HG03457 (cell line): ENCODE results near the gene SDK1.

Experiments used
- ATAC-seq: cut with Tn5 transposase; IDR thresholded peaks from one replicate; pipeline ENCODE4 v1.9.1; 2021; ENCODE audit warnings: moderate number of reproducible peaks; ENCODE audit not compliant: unreplicated experiment

Gene SDK1

DNA sequence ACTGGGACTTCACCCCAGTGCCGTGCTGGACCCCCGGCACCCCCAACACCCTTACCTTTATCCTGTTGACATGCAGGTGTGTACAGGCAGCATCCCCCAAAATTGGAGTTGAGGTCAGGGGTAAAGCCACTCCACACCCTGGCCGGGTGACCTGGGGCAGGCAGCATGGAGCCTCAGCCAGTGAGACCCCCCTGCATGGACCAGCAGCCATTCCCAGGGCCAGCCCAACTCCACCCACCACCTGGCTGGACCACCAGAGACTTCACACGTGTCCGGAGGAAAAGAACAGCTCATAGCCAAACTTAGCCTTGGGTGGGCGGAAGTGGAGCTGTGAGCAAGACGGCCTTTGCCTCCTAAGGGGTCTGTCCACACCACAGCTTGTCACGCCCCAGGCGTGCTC, 968.0 kb downstream of the SDK1 start:
- no peak for ATAC-seq

DNA sequence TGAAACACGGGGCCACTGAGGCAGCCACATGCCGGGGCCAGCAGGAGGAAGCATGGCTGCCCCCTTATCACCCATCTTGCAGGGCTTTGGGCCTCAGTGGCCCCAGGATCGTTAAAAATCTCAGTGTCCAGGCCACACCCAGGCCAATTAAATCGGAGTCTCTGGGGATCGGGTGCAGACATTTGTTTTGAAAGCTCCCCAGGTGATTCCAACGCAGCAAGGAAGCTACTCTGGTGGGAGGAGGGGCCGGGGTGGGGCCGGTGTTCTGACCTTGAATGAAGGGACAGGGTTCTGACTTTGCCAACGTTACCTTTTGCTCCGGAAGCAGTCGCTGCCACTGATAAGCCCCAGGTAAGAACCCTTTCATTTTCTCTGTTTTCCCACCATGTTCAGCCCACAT, 968.7 kb downstream of the SDK1 start:
- no peak for ATAC-seq

DNA sequence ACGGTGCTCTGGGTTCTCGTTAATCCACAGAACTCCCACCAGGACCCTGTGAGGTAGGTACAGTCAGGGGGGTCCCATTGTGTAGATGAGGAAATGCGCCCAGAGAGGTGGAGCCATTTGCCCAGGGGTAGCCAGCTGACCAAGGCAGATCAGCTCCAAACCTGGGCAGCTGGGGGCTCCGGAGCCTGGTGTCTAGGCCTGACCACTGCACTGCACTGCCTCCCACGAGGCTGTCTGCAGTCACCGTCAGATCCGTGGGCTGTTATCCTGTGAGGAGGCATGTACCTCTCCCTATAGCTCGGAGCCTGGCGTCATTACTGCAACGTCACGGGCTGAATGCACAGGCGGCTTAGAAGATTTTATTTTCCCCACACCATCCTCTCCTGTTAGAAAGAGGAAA, 969.2 kb downstream of the SDK1 start:
- no peak for ATAC-seq

DNA sequence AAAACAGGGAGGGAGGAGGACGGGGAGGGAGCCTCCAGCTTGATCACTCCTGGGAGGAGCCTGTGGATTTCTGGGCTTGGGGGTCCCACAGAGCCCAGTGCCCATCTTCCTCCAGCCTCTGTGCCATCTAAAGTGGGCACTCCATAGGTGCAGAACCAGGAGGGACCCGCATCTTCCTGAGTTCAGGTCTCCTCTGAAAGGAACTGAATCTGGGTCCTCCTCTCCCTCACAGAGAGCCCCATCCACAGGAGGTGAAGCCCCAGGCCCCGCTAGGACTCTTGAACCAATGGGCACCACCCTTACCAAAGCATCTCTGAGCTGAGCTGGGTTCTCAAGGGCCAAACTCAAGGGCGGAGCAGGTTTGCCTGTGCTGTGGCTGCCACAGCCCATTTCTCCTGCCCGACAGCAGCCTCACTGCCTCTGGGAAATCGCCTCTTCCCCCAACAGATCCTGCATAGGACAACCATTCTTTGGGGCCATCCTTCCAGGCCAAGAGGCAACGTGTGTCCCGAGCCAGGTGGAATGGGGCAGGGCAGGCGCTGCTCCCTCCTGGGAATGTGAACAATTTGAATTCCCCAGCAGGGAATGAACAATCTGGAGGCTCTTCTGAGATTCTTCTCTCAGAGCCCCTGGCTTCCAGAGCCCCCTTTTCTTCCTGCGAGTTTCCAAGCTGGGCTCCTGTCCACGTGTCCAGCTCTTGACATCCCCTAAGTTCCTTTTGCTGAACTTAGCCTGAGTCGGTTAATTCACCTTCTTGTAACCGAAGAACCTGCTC, 970.1 kb downstream of the SDK1 start:
- ATAC-seq: no peak

DNA sequence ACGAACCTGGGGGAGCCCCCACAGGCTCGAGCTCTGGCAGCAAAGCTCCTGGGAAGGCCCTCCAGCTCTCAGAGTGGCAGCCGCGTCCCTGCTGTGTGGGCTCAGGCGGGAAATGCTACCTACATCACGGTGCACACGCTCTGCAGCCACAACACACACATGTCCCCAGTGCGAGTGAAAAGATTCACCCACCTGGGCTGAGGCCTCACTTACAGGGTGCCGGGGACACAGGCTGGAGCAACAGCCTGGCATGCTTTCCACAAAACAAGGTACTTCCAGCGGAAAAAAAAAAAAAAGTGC, 970.6 kb downstream of the SDK1 start:
- no peak for ATAC-seq

DNA sequence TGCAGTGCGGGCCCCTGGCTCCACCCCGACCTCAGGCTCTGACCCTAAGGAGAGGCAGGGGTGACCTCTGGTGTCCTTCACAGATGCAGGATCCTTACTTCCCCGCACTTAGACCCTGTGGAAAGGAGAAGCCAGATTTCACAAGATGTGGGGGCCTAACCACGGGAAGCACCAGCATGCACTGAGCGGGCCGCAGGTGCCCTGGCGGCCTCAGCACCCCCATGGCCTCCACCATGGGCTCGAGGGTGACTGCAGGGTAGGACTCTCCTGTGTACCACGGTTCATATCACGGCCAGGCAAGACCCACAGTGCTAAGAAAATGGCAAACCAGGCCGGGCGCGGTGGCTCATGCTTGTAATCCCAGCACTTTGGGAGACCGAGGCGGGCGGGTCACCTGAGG, 971.1 kb downstream of the SDK1 start:
- ATAC-seq: no peak

DNA sequence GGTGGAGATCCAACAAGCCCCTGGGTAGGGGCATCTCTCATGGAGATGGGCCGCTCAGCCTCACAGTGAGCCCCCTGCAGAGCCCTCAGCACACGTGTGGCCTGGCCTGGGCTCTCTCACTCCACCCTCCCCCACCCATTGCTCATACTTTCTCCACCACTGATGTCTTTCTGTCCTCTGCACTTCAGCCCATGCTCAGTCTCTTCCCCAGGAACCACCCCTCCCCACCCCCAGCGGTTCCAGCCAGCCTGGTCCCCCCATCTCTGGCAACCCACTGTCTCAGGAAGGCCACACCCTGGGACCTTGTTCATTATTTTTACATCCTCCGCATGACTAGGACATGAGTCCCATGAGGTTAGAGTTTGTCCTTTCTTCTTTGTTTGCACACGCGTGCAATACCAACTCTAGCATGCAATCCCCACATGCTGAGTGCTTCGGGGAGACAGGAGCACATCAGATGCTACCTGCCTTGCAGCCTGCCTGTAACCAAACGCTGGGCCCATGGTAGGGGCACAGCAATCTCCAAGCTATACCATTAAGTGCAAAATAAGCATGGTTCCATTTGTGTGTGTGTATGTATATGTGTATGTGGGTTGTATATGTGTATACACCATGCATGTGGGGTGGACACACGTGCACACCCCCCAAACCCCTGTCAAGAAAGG, 972.6 kb downstream of the SDK1 start:
- no peak for ATAC-seq

DNA sequence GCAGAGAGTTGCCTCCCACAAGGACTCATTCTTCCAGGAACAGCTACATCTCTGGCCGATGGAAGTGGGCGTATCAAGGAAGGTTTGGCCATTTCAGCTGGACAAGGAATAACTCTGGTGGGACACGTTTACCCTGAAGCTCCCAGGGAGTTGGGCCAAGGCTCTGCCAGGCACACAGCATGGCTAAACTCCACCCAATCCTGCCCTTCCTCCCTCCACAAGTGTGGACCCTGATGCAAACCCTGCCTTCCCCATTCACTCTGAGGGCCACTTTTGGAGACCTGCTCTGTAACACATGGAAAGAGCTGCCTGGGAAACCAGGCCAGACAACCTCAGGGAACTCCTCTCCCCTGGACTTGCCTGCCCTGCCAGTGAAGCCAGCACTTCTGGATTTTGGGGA, 973.2 kb downstream of the SDK1 start:
- no peak for ATAC-seq

DNA sequence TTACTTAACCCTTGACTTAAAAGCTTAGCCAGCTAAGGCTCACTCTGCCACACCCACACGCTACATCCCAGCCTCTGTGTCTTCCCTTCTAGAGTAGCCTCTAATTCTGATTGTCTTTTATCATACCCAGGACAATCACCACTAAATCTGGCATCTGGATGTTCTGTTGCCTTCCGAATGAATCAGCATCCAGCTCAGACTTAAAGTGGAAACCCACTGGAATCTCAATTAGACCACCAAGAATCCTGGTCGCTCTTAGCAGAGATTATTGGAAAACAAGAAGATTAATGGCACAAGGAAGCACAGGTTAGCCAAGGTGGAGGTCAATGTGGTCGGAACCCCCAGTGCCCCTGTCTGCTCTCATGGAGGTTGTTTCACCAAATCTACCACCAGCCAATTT, 976.9 kb downstream of the SDK1 start:
- no peak for ATAC-seq

DNA sequence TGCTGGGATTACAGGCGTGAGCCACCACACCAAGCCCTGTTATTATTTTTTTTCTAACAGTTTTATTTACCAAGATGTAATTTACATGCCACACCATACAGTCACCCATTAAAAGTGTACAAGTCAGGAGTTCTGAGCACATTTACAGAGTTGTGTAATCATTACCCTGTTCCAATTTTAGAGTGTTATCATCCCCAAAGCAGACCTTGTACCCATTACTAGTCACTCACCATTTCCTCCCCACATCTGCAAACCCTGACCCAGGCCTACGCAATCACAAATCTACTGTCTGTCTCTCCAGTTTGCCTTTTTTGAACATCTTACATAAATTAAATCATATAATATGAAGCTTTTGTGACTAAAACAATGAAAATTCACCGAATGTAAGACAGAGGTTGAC, 978.2 kb downstream of the SDK1 start:
- ATAC-seq: no peak

DNA sequence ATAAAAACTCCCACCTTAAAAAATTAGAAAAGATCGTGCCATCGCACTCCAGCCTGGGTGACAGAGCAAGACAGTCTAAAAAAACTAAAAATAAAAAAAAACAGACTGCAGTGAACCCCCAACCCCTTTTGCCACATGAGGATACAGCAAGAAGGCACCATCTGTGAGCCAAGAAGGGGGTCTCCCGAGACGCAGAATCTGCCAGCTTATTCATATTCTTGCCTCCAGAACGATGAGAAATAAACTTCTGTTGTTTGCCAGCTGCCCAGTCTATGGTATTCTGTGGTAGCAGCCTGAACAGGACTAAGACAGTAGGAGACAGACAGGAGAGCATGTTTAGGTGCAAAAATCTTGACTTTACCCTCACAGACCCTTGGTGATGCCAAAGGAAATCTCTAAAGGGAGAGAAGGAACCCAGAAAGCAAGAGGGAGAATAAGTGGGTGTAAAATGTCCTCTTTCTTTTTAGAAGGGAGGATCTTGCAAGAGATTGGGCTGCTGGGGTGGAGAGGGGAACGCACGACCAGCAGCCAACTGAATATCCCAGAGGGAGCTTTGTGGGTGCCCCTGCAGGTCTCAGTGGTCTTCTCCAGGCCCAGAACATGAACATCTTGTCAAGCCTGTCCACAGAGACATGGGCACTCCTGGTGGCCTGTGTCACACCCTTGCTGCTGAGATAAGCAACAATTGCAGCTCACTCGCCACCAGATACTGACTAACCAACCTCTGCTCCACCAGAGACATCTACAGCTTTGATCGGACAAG, 980.4 kb downstream of the SDK1 start:
- ATAC-seq: no peak

DNA sequence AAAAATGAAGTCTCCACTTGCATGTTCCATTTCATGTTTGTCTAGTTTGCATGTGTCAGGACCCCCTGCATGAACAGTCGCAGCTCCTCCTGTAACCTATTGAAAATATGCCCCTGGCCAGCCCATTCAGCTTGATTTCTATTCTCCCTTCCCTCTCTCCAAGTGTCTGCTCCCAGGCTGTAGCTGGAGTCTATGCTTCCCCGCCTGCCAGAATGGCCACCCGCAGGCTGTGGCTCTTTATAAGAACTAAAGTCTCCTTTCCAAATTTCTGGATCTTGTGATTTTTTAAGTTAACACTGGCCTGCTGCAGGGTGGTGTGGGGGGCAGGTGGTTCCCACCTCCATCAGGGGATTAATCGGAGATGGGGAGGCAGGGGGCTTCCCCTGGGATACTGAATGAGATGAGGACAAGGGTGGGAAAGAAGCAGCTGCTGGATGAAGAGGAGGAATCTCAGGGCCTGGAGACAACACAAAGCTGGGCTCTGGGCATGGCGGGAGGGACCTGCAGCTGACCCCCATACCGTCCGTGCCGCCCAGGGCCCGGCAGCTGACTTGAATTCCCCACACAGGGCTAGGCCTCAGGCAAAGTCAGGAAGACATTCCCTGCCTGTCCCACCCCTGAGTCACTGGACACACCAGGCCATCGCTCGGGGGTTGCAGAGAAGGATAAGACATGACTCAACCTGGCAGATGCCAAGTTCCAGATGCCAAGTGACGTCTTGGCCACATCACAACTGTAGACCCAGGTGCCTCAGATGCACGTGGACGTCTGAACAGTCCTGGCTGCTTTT, 981.6 kb downstream of the SDK1 start:
- ATAC-seq: no peak

DNA sequence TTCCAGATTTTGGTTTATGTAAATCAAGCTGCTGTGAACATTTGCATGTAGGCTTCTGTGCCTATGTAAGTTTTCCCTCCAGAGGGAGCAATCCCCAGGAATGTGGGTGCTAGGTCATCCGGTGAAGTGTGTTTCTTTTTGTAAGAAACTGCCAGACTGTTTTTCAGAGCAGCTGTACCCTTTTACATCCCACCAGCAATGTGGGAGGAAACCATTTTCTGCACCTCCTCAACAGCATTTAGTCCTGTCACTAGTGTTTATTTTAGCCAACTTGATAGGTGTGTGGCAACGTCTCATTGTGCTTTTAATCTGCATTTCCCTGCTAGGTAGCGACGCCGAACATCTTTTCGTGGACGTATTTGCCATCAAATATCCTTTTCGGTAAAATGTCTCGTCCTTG, 985.3 kb downstream of the SDK1 start:
- no peak for ATAC-seq

DNA sequence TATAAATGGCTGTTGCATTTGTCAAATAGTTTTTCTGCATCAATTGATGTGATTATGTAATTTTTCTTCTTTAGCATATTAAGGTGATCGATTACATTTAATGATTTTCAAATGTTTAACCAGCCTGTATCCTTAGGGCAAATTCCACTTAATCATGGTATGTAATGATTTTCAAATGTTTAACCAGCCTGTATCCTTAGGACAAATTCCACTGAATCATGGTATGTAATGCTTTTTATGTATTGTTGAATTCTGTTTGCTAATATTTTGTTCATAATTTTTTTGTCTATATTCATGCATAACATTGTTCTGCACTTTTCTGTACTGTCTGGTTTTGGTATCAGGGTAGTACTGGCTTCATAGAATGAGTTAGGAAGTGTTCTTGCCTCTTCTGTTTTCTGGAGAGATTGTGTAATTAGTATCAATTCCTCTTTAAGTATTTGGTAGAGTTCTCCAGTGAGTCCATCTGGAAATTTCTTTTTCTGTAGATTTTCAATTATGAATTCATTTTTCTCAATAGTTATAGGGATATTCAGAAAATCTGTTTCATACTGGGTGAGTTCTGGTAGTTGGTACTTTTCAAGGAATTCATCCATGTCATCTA, 987.8 kb downstream of the SDK1 start:
- no peak for ATAC-seq

DNA sequence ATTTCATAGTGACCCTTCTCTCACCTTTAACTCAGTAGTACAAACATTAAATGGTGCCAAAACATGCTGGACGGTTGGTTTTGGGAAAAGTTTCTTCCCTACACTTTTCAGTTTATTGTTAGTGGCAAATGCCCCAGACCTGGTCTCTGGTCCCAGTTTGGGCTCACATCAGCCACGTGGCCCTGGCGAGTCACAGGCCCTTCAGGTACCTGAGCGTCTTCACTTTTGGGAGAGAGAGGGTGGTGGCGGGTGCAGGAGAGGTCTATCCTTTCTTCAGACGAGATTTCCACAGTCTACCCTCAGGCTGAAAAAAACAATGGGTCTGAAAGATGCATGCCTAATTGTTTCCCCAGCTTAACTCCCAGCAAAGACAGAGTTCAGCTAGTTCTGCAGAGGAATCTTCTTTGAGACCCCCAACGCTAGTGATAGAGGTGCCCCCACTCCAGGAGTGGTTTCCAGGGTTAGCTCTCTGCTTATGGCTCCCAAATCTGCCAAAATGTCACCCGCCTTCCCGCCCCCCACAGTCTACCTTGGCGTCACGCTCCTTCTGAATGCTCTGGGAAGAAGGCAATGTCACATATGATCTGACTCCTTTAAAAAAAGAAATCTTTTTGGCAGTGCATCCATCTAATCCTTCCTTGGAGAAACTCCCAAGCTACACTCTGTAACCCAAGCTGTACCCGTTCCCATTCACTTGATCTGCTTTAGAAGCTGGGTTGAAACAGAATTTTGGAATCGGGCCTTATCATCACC, 996.3 kb downstream of the SDK1 start:
- no peak for ATAC-seq

DNA sequence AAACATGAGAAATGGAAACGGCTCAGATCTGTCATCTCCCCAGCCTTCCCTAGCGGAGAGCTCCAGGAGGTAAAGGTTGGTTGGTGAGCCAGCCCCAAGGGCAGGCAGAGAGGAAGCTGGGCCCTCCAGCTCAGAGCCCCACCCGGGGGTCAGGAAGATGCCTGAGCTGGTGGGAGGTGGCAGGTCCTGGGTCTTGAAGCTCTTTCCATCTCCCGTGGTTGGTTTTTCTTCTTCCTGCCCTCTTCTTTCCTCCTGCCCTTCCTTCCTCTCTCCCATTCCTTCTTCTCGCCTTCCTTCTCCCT, 996.8 kb downstream of the SDK1 start:
- no peak for ATAC-seq

DNA sequence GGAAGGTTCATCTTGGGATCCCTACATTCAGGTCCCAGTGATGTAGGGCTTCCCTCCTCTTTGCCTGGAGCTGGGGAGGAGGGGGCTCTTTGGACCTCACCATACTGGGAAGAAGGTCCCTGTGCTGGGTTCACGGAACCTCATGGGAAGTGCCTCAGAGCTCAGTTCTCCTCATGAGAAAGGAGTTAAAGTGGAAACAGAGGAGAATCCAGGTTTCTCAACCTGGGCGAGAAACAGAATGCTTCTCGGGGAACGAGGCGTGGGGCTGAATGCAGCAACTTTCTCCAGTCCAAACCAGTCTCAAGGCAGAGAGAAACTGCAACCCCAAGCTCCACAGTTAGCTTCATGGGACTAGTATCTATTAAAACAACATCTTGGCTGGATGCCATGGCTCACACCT, 998.4 kb downstream of the SDK1 start:
- no peak for ATAC-seq

DNA sequence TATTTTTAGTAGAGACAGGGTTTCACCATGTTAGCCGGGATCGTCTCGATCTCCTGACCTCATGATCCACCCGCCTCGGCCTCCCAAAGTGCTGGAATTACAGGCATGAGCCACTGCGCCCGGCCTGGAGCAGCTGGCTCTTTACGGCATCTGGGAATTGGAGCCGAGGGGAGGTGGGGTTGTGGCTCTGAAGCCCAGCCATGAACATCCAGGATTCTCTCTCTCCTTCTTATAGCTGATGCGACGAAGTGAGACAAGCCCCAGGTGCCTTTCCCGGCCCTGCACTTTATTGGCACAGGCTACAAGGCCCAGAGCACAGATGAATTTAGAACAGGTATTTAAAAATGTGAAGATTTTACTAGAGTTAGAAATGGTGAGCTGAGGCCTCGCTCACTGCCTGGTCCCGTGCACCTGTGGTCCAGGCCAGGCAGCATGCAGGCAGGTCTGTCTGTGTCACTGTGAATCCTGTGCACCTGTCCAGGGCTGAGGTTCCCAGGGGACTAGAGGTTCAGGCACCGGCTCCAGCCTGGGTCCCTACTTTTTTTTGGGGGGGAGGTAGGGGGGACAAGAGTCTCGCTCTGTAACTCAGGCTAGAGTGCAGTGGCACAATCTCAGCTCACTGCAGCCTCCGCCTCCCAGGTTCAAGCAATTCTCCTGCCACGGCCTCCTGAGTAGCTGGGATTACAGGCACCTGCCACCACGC, 1001.3 kb downstream of the SDK1 start:
- no peak for ATAC-seq

DNA sequence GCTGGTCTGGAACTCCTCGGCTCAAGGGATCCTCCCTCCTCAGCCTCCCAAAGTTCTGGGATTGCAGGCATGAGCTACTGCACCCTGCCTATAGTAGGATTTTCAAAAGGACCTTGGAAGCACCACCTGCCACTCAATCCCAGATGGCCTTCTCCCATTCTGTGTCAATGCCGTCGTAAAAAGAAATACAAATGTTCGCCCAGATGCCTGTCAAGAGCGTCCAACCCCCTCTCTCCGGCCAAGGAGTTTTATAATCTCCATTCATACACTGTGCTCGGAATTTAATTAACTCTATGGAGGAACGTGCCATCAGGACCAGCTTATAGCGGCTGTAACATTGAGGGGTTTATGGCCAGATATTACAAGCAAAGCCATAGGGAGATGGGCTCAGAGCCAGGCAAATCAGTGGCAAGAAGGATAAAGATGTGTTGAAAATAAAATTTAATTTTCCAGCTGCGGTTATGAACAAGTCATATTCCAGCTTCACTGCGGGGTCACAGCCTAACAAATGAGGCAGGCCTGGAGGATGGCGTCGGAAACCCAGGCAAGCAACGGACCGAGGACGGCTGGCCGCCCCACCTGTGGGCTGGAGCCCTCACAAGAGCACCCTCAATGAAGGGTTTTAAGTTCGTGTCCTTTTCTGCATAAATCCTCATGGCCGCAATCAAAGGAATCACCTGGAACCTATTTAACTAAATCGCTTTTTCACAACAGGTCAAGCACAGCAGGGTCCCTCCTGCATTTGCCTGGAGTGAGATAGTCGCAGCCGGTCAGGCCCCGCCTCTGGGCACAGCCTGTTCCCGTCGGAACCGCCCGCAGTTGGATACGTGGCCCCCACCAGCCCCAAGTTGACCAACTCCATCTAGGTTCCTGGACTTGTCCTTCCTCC, 1006.5 kb downstream of the SDK1 start:
- ATAC-seq: no peak
